ENCODE results near the gene NEURL2. TPM values are rescaled to one million over a fixed set of nuclear protein-coding genes. Genes with fewer than 3 reads are reported as not detected.
"Not testable (repeated sequence)": the region's sequence is repeated elsewhere in the genome, so short reads cannot be mapped to it uniquely, and the experiment has no call there.

Gene NEURL2
- polyA plus RNA-seq, 1 donor (not counting 4 experiments of a cell fraction or from before 2014, with no cell fraction given) = 0.49 TPM

GRCh38 chr20:45904583-45905504 lies 13.8 kb upstream of the NEURL2 start:
- Histone ChIP-seq H3K9me1 (ENCODE audit: control insufficient read depth, extremely low read depth, insufficient read depth, low read length) (peaks cover 7% of the 10 kb centered on the region), H2AFZ (ENCODE audit: control insufficient read depth, low read length) (no peak overlapping the region), H3K9me3 (ENCODE audit: control insufficient read depth, low read depth, low read length) (no peaks in the 10 kb centered on the region), H3K4me2 (ENCODE audit: control insufficient read depth, extremely low read depth, insufficient read depth, low read depth, low read length) (no peak overlapping the region), H4K20me1 (ENCODE audit: control insufficient read depth, extremely low read depth, insufficient read depth, low read length) (no peaks in the 10 kb centered on the region), H3K27ac (ENCODE audit: control insufficient read depth, insufficient read depth, low read length) (no peak overlapping the region), H3K36me3 (ENCODE audit: control insufficient read depth in 2 of 2, extremely low read depth in 1 of 2, insufficient read depth in 2 of 2, low read length in 2 of 2) (peaks cover 7 to 23% of the 10 kb centered on the region in 2 experiments), H3K79me2 (ENCODE audit: control insufficient read depth, insufficient read depth, low read length) (no peaks in the 10 kb centered on the region), H3K27me3 (ENCODE audit: control insufficient read depth, extremely low read depth, insufficient read depth, low read length) (no peaks in the 10 kb centered on the region), H3K9ac (ENCODE audit: control insufficient read depth, extremely low read depth, insufficient read depth, low read length) (no peak overlapping the region), H3K4me3 (ENCODE audit: control insufficient read depth in 2 of 3, extremely low read depth in 1 of 3, insufficient read depth in 2 of 3, low read depth in 1 of 3, low read length in 3 of 3) (no peak overlapping the region), H3K4me1 (ENCODE audit: control insufficient read depth, extremely low read depth, insufficient read depth, low read length) (peaks cover 13% of the 10 kb centered on the region)
- DNase-seq (ENCODE audit: low read depth, low spot score) (no peak), FAIRE-seq (no peak)
- no peak for TF ChIP-seq EZH2 (IDR thresholded peaks at IDR 0.05; ENCODE audit: low read length)
- no peak for TF ChIP-seq CTCF (optimal IDR thresholded peaks at IDR 0.05 in 1 of 3, IDR thresholded peaks at IDR 0.05 in 1 of 3, conservative IDR thresholded peaks at IDR 0.05 in 1 of 3; ENCODE audit: extremely low read depth in 1 of 3, insufficient read depth in 2 of 3, low read length in 3 of 3)
- dilution Hi-C loops (cut with MboI; ENCODE audit: extremely low pct_ligation_motif_present, low sequenced_read_pairs) = no loop called here

- H3K27me3 ChIP-seq (ENCODE audit: control insufficient read depth, extremely low read depth, insufficient read depth, low read length) = no peaks in the 10 kb centered on the region
- H3K27ac ChIP-seq (ENCODE audit: control insufficient read depth, insufficient read depth, low read length) = no peak overlapping the region
- no peak overlapping the region for H3K9ac ChIP-seq (ENCODE audit: control insufficient read depth, extremely low read depth, insufficient read depth, low read length)
- H3K9me3 ChIP-seq (ENCODE audit: control insufficient read depth, low read depth, low read length) = no peaks in the 10 kb centered on the region
- H3K9me1 ChIP-seq (ENCODE audit: control insufficient read depth, extremely low read depth, insufficient read depth, low read length) = peaks cover 7% of the 10 kb centered on the region
- no peak overlapping the region for H3K4me3 ChIP-seq (ENCODE audit: control insufficient read depth in 2 of 3, extremely low read depth in 1 of 3, insufficient read depth in 2 of 3, low read depth in 1 of 3, low read length in 3 of 3)
- no peak overlapping the region for H3K4me2 ChIP-seq (ENCODE audit: control insufficient read depth, extremely low read depth, insufficient read depth, low read depth, low read length)
- no peak overlapping the region for H2AFZ ChIP-seq (ENCODE audit: control insufficient read depth, low read length)
- no peak for DNase-seq (ENCODE audit: low read depth, low spot score)
- dilution Hi-C loops (cut with MboI; ENCODE audit: extremely low pct_ligation_motif_present, low sequenced_read_pairs) = no loop called here
- TF ChIP-seq EZH2 (IDR thresholded peaks at IDR 0.05; ENCODE audit: low read length) (no peak), CTCF (optimal IDR thresholded peaks at IDR 0.05 in 1 of 3, IDR thresholded peaks at IDR 0.05 in 1 of 3, conservative IDR thresholded peaks at IDR 0.05 in 1 of 3; ENCODE audit: extremely low read depth in 1 of 3, insufficient read depth in 2 of 3, low read length in 3 of 3) (no peak)
- H3K4me1 ChIP-seq (ENCODE audit: control insufficient read depth, extremely low read depth, insufficient read depth, low read length) = peaks cover 13% of the 10 kb centered on the region
- H3K36me3 ChIP-seq (ENCODE audit: control insufficient read depth in 2 of 2, extremely low read depth in 1 of 2, insufficient read depth in 2 of 2, low read length in 2 of 2) = peaks cover 9 to 27% of the 10 kb centered on the region in 2 experiments
- no peaks in the 10 kb centered on the region for H3K79me2 ChIP-seq (ENCODE audit: control insufficient read depth, insufficient read depth, low read length)
- H4K20me1 ChIP-seq (ENCODE audit: control insufficient read depth, extremely low read depth, insufficient read depth, low read length) = no peaks in the 10 kb centered on the region
- FAIRE-seq = no peak
Measured at GRCh38 chr20:45902199-45902701, 11.2 kb upstream of the NEURL2 start.

- Histone ChIP-seq H3K4me1 (ENCODE audit: control insufficient read depth, extremely low read depth, insufficient read depth, low read length) (peaks cover 12% of the 10 kb centered on the region), H3K36me3 (ENCODE audit: control insufficient read depth in 2 of 2, extremely low read depth in 1 of 2, insufficient read depth in 2 of 2, low read length in 2 of 2) (peaks cover 17 to 31% of the 10 kb centered on the region in 2 experiments)
- H3K4me2 ChIP-seq (ENCODE audit: control insufficient read depth, extremely low read depth, insufficient read depth, low read depth, low read length); H3K4me3 ChIP-seq (ENCODE audit: control insufficient read depth in 2 of 3, extremely low read depth in 1 of 3, insufficient read depth in 2 of 3, low read depth in 1 of 3, low read length in 3 of 3); H3K27me3 ChIP-seq (ENCODE audit: control insufficient read depth, extremely low read depth, insufficient read depth, low read length); H4K20me1 ChIP-seq (ENCODE audit: control insufficient read depth, extremely low read depth, insufficient read depth, low read length); H3K9me3 ChIP-seq (ENCODE audit: control insufficient read depth, low read depth, low read length); H3K27ac ChIP-seq (ENCODE audit: control insufficient read depth, insufficient read depth, low read length); H3K9me1 ChIP-seq (ENCODE audit: control insufficient read depth, extremely low read depth, insufficient read depth, low read length); FAIRE-seq; H3K9ac ChIP-seq (ENCODE audit: control insufficient read depth, extremely low read depth, insufficient read depth, low read length); H3K79me2 ChIP-seq (ENCODE audit: control insufficient read depth, insufficient read depth, low read length); DNase-seq (ENCODE audit: low read depth, low spot score); dilution Hi-C loops (cut with MboI; ENCODE audit: extremely low pct_ligation_motif_present, low sequenced_read_pairs); H2AFZ ChIP-seq (ENCODE audit: control insufficient read depth, low read length): not testable (repeated sequence)
Measured at GRCh38 chr20:45901332-45901731, 10.3 kb upstream of the NEURL2 start.
